NCI-H774 (cell line): ENCODE results near the gene ARL5A.
"Not testable (repeated sequence)": the region's sequence is repeated elsewhere in the genome, so short reads cannot be mapped to it uniquely, and the experiment has no call there.

ENCODE experiments used
- DNase-seq: peaks from one replicate; lab custom pipeline; 2025; lab: John Stamatoyannopoulos, UW

ARL5A gene, protein sequence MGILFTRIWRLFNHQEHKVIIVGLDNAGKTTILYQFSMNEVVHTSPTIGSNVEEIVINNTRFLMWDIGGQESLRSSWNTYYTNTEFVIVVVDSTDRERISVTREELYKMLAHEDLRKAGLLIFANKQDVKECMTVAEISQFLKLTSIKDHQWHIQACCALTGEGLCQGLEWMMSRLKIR

DNA sequence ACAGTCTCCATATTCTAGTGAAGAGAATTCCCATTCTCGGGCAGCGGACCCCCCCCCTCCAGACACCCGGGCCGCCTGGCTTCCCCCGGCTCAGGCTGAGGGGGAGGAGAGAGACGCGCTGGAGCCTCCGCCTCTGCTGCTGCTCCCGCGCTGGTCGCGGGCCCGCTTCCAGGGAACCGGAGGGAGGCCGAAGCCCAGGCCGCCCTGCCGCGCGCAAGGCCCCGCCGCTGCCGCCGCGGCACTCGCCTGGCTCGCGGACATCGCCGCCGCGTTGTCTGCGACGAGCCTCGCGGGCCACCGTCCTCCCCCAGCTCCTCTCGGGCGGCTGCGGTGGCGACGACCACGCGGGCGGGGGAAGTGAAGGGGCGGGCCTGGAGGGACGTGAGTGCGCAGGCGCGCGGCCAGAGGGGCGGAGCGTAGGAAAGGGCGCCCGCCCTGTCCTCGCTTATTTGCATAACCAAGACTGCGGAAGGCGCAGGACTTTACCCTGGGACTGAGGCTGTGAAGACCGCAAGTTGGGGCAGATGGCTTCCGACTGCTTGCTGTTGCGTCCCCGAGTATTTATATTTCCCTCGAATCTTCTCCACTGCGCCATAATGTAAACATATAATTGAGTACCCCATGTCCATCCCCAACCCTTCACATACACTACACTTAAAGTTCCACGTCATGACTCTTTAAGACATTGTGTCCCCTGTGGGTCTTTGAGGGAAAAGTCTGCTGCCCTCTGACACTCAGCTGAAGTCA, at the start of gene ARL5A:
Gene ARL5A, minus strand, starts transcription at position 279 of the 747 bp plus-strand sequence. Its CDS starts 245 bp downstream, at position 34.
- peak; percentile 92 for DNase-seq

GRCh38 chr2:151875631-151876030, 47.4 kb upstream of the ARL5A start:
- not testable (repeated sequence) for DNase-seq

DNA sequence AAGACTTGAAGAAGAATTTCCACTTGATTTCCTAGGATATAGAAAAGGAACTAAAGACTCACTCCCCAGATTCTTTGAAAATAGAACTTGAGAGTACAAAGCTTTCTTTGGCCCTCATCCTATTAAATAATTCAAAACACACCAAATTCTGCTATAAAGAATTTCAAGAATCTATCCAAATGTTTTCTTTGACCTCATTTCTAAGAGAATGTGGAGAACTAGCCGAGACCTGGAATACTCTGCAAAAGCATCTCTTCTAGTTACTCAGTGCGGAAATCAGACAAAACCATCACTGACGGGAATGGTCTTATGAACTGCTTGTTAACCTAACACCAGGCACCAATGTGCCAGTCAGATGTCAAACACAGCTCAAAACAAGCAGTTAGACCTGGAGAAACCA, 44.2 kb upstream of the ARL5A start:
- no peak for DNase-seq

DNA sequence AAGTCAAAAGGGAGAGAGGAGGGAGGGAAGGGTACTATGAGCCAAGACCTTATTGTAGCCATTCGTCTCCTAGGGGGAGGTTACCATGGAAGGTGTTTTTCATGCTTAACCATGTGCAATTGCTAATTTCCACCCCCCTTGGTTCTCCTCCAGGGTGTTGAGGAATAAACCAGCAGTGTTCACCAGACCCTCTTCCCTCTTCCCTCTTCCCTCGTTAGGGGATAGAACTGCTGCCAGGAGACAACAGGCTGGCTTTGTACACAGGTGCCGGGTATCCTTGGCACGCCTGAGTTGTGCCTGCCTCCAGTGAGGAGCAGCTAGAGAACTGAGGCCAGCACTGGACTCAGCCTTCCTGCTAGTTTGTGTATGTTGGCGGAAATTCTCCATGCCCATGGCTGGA, 41.1 kb upstream of the ARL5A start:
- no peak for DNase-seq

DNA sequence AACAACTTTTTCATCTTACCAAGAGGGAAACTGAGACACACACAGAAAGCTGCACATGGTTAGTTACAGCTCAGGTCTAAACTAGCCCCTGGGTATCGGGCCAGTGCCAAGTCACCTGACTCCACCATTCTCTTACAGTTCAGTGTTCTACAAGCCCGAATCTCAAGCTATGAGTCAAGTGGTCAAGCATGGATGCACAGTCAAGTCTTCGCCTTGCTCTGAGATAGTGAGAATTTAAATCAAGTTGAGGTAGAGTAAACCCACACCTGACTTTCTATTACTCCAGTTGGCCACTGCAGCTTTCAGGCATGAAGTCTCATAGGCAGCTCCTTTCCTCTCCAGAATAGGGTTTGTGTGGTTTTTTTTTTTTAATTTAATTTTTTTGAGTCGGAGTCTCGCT, 34.5 kb upstream of the ARL5A start:
- no peak for DNase-seq

- DNase-seq = no peak
These were observed 33.0 kb upstream of the ARL5A start for GRCh38 chr2:151861174-151861573.

- no peak for DNase-seq
These were observed 32.5 kb upstream of the ARL5A start for GRCh38 chr2:151860613-151861146.

GRCh38 chr2:151860210-151860609, 32.0 kb upstream of the ARL5A start:
- no peak for DNase-seq

- DNase-seq = no peak
These were observed 29.4 kb upstream of the ARL5A start for GRCh38 chr2:151857650-151858049.

DNA sequence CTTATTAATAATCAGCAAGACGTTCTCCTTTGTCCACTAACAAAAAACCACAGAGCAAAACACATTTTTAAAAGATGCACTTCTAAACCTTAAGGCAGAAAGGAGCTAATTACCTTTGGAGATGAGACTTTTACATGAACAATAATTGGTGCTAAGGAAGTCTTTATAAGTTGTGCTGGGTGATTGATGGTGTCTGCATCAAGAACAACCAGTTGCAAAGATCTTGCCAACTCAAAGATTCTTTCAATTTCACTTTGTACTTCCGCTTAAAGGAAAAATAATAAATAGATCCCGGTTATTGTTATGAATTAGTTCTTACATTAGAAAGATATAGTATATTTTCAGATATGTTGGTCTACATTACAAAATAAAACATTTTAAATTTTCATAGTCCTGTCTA, 26.9 kb upstream of the ARL5A start:
- no peak for DNase-seq

DNA sequence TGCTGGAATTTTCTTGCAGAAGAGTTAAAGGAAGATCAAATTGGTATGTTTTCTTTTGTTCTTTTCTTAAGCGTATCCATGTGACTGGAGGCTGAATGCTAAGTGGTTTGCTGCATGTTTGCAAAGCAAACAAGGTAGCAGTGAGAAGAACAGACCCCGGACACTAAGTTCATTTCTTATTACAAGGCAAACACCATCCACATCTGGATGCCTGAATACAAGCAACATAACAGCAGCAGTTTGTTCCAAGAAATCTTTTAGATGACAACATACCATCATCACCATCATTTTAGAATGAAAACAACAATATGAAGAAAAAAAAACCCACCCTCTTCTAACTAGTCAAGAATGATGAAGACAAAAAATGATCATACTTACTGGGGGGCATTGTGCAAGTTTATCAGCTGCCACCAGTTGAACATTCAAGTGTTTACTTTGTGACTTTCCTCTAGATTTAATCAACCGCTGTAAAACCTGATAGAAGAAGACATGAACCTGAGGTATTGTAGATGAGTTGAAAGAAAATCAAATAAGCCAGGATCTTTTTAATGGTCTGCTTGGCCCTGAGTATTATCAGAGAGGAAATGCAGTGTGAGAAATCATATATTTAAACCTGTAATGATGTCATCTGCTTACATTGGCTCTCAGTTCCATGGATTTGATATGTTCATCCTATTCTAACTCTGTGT, 25.0 kb upstream of the ARL5A start:
- no peak for DNase-seq

DNA sequence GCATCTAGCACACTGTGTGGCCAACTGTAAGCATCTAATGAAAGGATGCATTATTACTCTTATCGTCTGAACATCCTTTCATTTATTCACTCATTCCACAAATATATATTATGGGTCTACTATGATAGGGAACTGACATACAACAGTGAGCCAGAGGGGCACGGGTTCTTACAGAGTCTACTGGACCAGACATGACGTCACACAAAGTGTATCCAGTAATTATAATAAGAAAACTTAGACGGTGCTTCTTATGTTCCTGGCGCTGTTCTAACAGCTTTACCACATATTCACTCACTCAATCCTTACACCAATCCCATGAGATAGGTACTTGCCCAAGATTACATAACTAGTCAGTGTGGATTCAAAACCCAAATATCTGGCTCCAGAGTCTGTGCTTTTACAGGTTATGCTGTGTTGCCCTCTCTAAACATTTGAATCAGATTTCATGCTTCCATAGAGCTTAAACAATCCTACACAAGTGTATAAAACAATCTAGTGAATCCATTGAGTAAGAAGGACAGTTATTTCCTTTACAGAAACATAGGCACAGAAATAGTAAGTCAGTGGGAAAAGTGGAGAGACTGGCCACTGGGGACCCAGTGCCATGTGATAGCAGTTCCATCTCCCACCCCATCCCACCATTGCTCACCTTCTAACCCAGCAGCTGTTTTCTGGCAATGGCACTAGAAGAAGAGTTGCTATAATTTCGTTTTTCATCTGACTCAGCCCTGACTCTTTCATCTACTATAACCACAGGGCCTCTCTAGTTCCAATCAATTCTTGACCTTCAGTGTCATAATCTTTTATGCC, 24.2 kb upstream of the ARL5A start:
- no peak for DNase-seq

- no peak for DNase-seq
These were observed 23.5 kb upstream of the ARL5A start for GRCh38 chr2:151851761-151852160.

DNA sequence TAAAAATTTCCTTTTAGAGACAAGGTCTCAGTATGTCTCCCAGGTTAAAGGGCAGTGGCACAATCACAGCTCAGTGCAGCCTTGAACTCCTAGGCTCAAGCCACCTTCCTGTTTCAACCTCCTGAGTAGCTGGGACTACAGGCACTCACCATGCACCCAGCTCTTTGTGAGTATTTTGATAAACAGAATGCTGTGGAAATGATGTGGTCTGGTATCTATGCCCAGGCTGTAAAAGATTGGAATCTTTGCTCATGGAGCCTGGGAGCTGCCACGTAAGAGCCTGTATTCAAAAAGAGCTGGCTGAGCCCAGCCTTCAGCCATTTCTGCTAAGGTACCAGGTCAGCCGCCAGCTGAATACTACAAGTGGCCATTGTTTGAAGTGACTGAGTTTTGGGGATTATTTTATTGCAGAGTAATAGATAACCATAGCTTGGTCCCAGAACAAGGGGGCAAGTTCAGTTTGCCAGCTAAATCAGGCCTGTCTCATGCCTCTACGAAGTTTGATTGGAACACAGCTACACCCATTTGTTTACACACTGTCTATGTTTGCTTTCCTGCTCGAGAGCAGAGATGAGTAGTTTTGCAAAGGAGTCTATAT, 21.3 kb upstream of the ARL5A start:
- DNase-seq = no peak

DNA sequence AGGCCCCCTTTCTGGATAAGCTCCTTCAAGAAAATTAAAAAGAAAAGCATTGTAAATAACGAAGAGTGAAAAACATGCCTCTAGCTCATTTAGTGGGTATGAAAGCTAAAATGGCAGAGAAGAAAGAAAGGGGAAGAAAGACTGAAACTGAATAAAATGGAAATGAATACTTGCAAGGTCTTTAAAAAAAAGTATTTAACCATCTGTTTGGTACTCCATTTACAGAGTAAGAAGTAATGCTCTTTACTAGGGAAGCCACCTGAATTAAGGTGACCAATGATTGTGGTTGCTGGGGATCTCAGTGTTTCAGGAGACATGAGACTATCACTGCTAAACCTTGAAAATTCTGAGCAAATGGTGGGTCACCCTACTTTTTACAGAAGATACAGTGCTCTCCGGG, 17.7 kb upstream of the ARL5A start:
- DNase-seq = no peak

DNA sequence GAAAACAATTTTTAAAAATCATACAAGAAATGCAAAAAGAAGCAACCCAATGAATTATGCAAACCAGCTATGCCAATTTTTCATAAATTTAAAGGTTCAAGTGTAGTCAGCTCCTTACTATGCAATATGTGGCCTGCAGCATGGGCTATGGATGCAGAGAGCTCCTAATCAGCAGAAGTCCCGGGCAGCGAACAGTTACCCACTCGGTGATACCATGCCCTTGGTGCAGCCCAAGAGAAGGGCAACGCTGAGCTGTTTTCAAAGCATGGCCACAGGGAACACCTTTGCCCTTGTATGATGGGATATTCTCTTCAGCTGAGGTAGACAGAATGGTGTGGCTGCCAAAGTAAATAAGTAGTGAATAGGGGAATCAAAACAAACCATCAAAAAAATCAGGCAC, 17.3 kb upstream of the ARL5A start:
- DNase-seq = no peak

DNA sequence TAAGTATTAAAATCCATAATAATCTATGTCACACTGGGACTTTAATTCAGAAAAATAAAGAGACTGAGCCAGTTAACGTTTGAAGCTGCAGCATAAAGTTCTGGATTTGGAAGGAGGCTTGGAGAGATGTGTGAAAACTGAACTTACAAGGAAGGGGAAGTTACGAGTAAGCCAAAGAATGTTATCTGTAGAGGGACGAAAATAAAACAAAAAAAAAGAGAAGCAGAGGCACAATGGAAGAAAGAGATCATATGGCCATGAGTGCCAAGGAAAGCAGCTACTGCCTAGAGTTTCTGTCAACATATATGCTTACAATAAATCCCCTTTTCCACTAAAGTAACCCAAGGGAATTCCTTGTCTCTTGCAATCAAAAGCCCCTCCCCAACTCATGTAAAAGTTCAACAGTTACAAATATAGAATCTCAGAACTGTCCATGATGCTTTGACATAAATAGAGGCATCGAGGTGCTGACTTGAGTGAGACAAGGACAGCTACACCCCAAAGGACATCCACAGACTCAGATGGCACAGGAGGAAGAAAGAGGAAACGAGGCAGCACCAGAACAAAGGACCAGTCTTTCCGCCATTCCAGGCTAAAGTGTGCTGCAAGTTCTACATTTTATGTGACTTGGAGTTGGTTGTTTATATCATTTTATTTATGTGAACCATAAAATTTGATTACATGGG, 16.1 kb upstream of the ARL5A start:
- DNase-seq = no peak

GRCh38 chr2:151843691-151844061, 15.5 kb upstream of the ARL5A start:
- DNase-seq = no peak

- DNase-seq = no peak
These were observed 14.8 kb upstream of the ARL5A start for GRCh38 chr2:151842830-151843690.

GRCh38 chr2:151841047-151841424, 12.8 kb upstream of the ARL5A start:
- no peak for DNase-seq
